ENCODE data around the gene NPLOC4.

GRCh38 chr17:81543339-81543675 lies 93.6 kb downstream of the NPLOC4 start:
- TF ChIP-seq, protein P1, sequence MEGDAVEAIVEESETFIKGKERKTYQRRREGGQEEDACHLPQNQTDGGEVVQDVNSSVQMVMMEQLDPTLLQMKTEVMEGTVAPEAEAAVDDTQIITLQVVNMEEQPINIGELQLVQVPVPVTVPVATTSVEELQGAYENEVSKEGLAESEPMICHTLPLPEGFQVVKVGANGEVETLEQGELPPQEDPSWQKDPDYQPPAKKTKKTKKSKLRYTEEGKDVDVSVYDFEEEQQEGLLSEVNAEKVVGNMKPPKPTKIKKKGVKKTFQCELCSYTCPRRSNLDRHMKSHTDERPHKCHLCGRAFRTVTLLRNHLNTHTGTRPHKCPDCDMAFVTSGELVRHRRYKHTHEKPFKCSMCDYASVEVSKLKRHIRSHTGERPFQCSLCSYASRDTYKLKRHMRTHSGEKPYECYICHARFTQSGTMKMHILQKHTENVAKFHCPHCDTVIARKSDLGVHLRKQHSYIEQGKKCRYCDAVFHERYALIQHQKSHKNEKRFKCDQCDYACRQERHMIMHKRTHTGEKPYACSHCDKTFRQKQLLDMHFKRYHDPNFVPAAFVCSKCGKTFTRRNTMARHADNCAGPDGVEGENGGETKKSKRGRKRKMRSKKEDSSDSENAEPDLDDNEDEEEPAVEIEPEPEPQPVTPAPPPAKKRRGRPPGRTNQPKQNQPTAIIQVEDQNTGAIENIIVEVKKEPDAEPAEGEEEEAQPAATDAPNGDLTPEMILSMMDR (IDR thresholded peaks at IDR 0.05; ENCODE audit: insufficient read depth, low read length): no peak
- TF ChIP-seq REST (IDR thresholded peaks at IDR 0.05; ENCODE audit: insufficient replicate concordance, low read depth): no peak

Data from HL-60 (cell line).